DOHH2 (cell line): ENCODE data around the gene SLC30A1.

Experiments
- H3F3A ChIP-seq: fragments of 200-600 bp; sonication (generic), shearing (Covaris generic); 2 replicates; pipeline ENCODE4 v1.6.0; 2016; ENCODE audit warnings: antibody characterized with exemption, mild to moderate bottlenecking; ENCODE audit not compliant: control insufficient read depth, insufficient read depth
- H3K27ac ChIP-seq: fragments of 200-600 bp; sonication (generic); 2 replicates; pipeline ENCODE4 v1.5.1; 2014; ENCODE audit warnings: low read depth, mild to moderate bottlenecking, low read length, moderate library complexity
- H3K27me3 ChIP-seq: fragments of 200-600 bp; sonication (generic); 2 replicates; pipeline ENCODE4 v1.6.1; 2014; ENCODE audit warnings: mild to moderate bottlenecking, low read length, mixed read lengths; ENCODE audit not compliant: control insufficient read depth
- H3K36me3 ChIP-seq: fragments of 200-600 bp; sonication (generic); 2 replicates; pipeline ENCODE4 v1.6.1; 2014; ENCODE audit warnings: mild to moderate bottlenecking, low read length, moderate library complexity, mixed read lengths; ENCODE audit not compliant: control insufficient read depth
- H3K4me1 ChIP-seq: fragments of 200-600 bp; sonication (generic); 2 replicates; pipeline ENCODE4 v1.6.1; 2014; ENCODE audit warnings: mild to moderate bottlenecking, low read length, mixed read lengths; ENCODE audit not compliant: control insufficient read depth
- H3K4me2 ChIP-seq: fragments of 200-600 bp; sonication (generic); 2 replicates; pipeline ENCODE4 v1.6.0; 2014; ENCODE audit warnings: mild to moderate bottlenecking, low read length, moderate library complexity
- H3K4me3 ChIP-seq: fragments of 200-600 bp; sonication (generic); 2 replicates; pipeline ENCODE4 v1.5.1; 2014; ENCODE audit warnings: mild to moderate bottlenecking, low read length, mixed read lengths
- H3K79me2 ChIP-seq: fragments of 200-600 bp; sonication (generic); 2 replicates; pipeline ENCODE4 v1.6.1; 2014; ENCODE audit warnings: mild to moderate bottlenecking, low read length, mixed read lengths; ENCODE audit not compliant: control insufficient read depth
- H3K9me2 ChIP-seq: fragments of 200-600 bp; sonication (generic); replicated peaks from 2 replicates; pipeline ENCODE4 v1.6.1; 2014; ENCODE audit warnings: mild to moderate bottlenecking, low read length, mixed read lengths; ENCODE audit not compliant: control insufficient read depth
- H3K9me3 ChIP-seq: fragments of 200-600 bp; sonication (generic); 2 replicates; pipeline ENCODE4 v1.6.1; 2014; ENCODE audit warnings: antibody characterized with exemption, low read length, mixed read lengths; ENCODE audit not compliant: control insufficient read depth, insufficient read depth
- H4K20me1 ChIP-seq: fragments of 200-600 bp; sonication (generic); 2 replicates; pipeline ENCODE4 v1.6.0; 2014; ENCODE audit warnings: low read depth, mild to moderate bottlenecking, antibody characterized with exemption, low read length, moderate library complexity; ENCODE audit not compliant: control insufficient read depth, insufficient read depth
- CTCF ChIP-seq: fragments of 200-600 bp; sonication (generic); IDR thresholded peaks from one replicate; pipeline ENCODE4 v1.5.1; 2014; ENCODE audit warnings: antibody characterized with exemption, mild to moderate bottlenecking, low read depth, low read length; ENCODE audit not compliant: poor library complexity, severe bottlenecking
- EZH2phosphoT487 ChIP-seq: fragments of 200-600 bp; sonication (generic); IDR thresholded peaks from 2 replicates; pipeline ENCODE4 v1.6.1; 2017; ENCODE audit warnings: borderline replicate concordance, mild to moderate bottlenecking, antibody characterized with exemption, low read length, moderate library complexity, mixed read lengths

The SLC30A1 gene

GRCh38 chr1:211610779-211611556 lies 32.0 kb upstream of the SLC30A1 start:
- TF ChIP-seq EZH2phosphoT487 (no peak), CTCF (no peak)
- Histone ChIP-seq H4K20me1 (no peaks in the 10 kb centered on the region), H3K27ac (no peak overlapping the region), H3K4me1 (peaks cover 8% of the 10 kb centered on the region), H3F3A (no peaks in the 10 kb centered on the region), H3K9me3 (no peaks in the 10 kb centered on the region), H3K36me3 (no peaks in the 10 kb centered on the region), H3K27me3 (peaks cover 6% of the 10 kb centered on the region), H3K9me2 (no peaks in the 10 kb centered on the region), H3K4me3 (no peak overlapping the region), H3K4me2 (no peak overlapping the region), H3K79me2 (no peaks in the 10 kb centered on the region)

- no peak overlapping the region for H3K4me2 ChIP-seq
- no peak overlapping the region for H3K27ac ChIP-seq
- H3K9me2 ChIP-seq, result no peaks in the 10 kb centered on the region
- H3K27me3 ChIP-seq, result peaks cover 14% of the 10 kb centered on the region
- H3K4me3 ChIP-seq, result no peak overlapping the region
- no peaks in the 10 kb centered on the region for H4K20me1 ChIP-seq
- no peak for TF ChIP-seq CTCF
- no peak for TF ChIP-seq EZH2phosphoT487
- H3F3A ChIP-seq, result no peaks in the 10 kb centered on the region
- H3K9me3 ChIP-seq, result no peaks in the 10 kb centered on the region
- peaks cover 8% of the 10 kb centered on the region for H3K4me1 ChIP-seq
- no peaks in the 10 kb centered on the region for H3K36me3 ChIP-seq
- no peaks in the 10 kb centered on the region for H3K79me2 ChIP-seq
These were observed 30.4 kb upstream of the SLC30A1 start for GRCh38 chr1:211609120-211610024.

- Histone ChIP-seq H3K4me1 (peaks cover 8% of the 10 kb centered on the region), H3K4me3 (no peak overlapping the region), H3K9me3 (no peaks in the 10 kb centered on the region), H3K9me2 (no peaks in the 10 kb centered on the region), H3F3A (no peaks in the 10 kb centered on the region), H3K27ac (no peak overlapping the region), H3K79me2 (no peaks in the 10 kb centered on the region), H3K36me3 (no peaks in the 10 kb centered on the region), H4K20me1 (no peaks in the 10 kb centered on the region), H3K4me2 (no peak overlapping the region), H3K27me3 (peaks cover 21% of the 10 kb centered on the region)
- TF ChIP-seq CTCF (no peak), EZH2phosphoT487 (no peak)
These were observed 29.0 kb upstream of the SLC30A1 start for GRCh38 chr1:211607754-211608473.
